Loucy (cell line): ENCODE results near the gene ABLIM2.

Experiments used
- EZH2phosphoT487 ChIP-seq: fragments of 200-600 bp; IDR thresholded peaks from 2 replicates; pipeline ENCODE4 v1.6.1; 2018; ENCODE audit warnings: antibody characterized with exemption, mild to moderate bottlenecking, moderate library complexity, borderline replicate concordance
- TF ChIP-seq, protein P1 (sequence below): fragments of 200-600 bp; sonication (generic); conservative IDR thresholded peaks from 2 replicates; pipeline ENCODE4 v1.5.1; 2014; ENCODE audit warnings: mild to moderate bottlenecking, antibody characterized with exemption, low read length

- TF ChIP-seq, protein P1, sequence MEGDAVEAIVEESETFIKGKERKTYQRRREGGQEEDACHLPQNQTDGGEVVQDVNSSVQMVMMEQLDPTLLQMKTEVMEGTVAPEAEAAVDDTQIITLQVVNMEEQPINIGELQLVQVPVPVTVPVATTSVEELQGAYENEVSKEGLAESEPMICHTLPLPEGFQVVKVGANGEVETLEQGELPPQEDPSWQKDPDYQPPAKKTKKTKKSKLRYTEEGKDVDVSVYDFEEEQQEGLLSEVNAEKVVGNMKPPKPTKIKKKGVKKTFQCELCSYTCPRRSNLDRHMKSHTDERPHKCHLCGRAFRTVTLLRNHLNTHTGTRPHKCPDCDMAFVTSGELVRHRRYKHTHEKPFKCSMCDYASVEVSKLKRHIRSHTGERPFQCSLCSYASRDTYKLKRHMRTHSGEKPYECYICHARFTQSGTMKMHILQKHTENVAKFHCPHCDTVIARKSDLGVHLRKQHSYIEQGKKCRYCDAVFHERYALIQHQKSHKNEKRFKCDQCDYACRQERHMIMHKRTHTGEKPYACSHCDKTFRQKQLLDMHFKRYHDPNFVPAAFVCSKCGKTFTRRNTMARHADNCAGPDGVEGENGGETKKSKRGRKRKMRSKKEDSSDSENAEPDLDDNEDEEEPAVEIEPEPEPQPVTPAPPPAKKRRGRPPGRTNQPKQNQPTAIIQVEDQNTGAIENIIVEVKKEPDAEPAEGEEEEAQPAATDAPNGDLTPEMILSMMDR = no peak
- TF ChIP-seq EZH2phosphoT487 = no peak
These were observed 68.8 kb downstream of the ABLIM2 start for GRCh38 chr4:8089862-8090261.
